ENCODE results near the gene POU5F1.
"Not testable (repeated sequence)": the region's sequence is repeated elsewhere in the genome, so short reads cannot be mapped to it uniquely, and the experiment has no call there.

The POU5F1 gene

GRCh38 chr6:31165064-31165832 lies 5.2 kb downstream of the POU5F1 start:
- not testable (repeated sequence) for DNase-seq

DNA sequence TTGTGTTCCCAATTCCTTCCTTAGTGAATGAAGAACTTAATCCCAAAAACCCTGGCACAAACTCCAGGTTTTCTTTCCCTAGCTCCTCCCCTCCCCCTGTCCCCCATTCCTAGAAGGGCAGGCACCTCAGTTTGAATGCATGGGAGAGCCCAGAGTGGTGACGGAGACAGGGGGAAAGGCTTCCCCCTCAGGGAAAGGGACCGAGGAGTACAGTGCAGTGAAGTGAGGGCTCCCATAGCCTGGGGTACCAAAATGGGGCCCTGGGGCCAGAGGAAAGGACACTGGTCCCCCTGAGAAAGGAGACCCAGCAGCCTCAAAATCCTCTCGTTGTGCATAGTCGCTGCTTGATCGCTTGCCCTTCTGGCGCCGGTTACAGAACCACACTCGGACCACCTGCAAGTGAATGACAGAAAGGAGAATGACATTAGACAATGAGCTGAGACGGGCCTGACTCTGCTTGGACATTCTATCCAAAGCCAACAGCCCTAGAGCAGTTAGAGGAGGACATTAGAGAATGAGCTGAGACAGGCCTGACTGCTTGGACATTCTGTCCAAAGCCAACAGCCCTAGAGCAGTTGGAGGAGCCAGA lies 5.9 kb downstream of the POU5F1 start:
- not testable (repeated sequence) for DNase-seq

GRCh38 chr6:31163922-31164321 lies 6.6 kb downstream of the POU5F1 start:
- no peak for DNase-seq

DNA sequence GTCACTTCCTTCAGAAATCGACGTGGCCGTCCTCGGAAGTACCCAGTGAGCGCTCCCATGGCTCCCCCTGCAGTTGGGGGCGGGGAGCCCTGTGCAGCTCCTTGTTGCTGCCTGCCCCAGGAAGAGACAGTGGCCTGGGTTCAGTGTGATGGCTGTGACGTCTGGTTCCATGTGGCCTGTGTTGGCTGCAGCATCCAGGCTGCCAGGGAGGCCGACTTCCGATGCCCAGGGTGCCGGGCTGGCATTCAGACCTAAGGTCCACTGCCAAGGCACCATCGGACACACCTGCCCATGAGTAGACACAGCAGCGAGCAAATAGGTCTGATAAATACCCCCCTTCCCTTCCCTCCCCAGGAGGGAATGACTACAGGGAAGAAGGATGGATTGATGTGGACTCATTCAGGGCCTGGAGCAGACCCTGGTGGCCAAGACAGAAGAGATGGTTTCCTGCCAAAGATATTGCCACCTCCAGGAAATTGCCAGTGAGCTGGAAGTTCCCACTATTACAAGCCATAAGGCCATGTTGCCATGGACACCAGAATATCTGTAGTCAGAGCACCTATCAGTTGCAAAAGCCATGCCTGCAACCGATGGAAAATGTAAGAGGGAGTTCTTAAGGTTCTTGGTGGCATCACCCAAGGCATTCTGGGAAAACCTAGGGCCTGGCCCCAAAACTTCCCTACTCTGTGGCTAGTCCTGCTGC lies 7.9 kb downstream of the POU5F1 start:
- DNase-seq, result no peak

- DNase-seq, result no peak
Observed at GRCh38 chr6:31161216-31162126, 9.0 kb downstream of the POU5F1 start.

GRCh38 chr6:31158863-31159855 lies 11.3 kb downstream of the POU5F1 start:
- DNase-seq, result peak; percentile 39

DNA sequence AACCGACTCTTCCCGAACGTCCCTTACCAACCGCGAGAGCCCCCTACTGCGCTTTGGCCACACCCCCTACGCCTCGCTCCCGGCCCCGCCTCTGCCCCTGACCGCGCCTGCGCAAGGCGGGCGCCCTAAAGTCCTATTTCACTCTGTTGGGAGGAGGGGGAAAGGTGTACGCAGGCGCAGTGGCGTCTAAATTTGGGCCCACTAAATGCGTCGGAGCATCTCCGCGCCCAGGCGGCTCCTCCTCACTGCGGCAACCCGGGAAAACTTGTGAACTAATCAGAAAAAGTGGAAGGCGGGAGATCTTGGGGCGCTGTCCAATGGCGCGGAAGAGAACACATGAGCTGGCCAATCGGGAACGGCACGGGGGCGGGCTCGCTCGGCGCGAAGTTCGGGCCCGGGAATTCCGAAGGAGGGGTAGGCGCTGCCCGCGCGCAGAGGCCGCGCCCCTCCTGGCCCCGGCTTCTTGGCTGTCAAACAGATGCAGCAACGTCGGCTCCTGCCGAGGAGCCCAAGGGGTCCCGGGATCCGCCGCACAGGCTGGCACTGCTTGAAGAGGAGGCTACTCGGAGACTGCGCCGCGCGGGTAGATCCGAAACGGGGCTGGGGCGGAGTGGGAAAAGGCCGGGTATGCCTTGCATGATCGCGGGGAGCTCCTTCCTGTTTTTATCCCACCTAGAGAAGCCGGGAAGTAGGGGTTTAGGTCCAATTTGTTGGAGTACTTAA lies 12.2 kb downstream of the POU5F1 start, which contains the start of gene TCF19:
TSS of gene TCF19 (plus strand) at position 450 of the 723 bp plus-strand sequence. CDS start 881 bp downstream, outside the sequence.
- peak; percentile 99 for DNase-seq

GRCh38 chr6:31157513-31158139 lies 12.9 kb downstream of the POU5F1 start, which contains the start of gene CCHCR1:
Gene CCHCR1, minus strand, starts transcription at chr6:31157802. Its CDS starts 202 bp downstream, at chr6:31157600.
- DNase-seq, result no peak

- DNase-seq, result no peak
Observed at GRCh38 chr6:31156641-31157040, 13.8 kb downstream of the POU5F1 start.

- DNase-seq, result no peak
Observed at GRCh38 chr6:31154436-31154835, 16.0 kb downstream of the POU5F1 start.

DNA sequence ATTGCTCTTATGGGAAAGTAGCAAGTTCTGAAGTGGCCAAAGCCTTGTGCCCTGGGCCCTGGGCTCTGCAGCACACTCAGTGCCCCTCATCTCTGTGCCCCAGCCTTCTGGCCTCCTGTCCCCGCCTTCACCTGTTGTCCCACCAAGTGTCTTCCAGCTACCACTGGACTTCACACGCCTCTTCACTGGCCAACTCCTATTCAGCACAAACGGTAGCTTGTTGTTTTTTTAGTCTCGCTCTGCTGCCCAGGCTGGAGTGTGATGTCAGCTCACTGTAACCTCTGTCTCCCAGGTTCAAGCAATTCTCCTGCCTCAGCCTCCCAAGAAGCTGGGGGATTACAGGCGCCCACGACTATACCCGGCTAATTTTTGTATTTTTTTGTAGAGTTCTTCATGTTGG lies 17.7 kb downstream of the POU5F1 start:
- DNase-seq, result no peak

- no peak for DNase-seq
Observed at GRCh38 chr6:31149827-31150447, 20.5 kb downstream of the POU5F1 start.

GRCh38 chr6:31145386-31145785 lies 25.1 kb downstream of the POU5F1 start:
- no peak for DNase-seq

DNA sequence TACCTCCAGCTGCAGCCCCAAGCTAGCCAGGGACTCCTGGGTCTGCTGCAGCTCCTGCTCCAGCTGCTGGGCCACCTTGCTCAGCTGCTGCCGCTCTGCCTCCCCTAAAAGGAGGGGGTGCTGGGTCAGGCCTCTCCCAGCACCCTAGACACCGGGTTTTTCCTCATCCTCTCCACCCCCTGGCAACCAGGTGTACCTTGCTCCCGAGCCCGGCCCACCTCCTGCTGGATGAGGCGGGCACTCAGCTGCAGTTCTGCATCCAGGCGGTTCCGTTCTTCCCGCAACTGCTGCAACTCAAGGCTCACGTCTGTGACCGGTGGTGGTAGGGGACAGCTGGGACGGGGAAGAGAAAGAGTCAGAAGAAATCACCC lies 25.5 kb downstream of the POU5F1 start:
- no peak for DNase-seq

DNA sequence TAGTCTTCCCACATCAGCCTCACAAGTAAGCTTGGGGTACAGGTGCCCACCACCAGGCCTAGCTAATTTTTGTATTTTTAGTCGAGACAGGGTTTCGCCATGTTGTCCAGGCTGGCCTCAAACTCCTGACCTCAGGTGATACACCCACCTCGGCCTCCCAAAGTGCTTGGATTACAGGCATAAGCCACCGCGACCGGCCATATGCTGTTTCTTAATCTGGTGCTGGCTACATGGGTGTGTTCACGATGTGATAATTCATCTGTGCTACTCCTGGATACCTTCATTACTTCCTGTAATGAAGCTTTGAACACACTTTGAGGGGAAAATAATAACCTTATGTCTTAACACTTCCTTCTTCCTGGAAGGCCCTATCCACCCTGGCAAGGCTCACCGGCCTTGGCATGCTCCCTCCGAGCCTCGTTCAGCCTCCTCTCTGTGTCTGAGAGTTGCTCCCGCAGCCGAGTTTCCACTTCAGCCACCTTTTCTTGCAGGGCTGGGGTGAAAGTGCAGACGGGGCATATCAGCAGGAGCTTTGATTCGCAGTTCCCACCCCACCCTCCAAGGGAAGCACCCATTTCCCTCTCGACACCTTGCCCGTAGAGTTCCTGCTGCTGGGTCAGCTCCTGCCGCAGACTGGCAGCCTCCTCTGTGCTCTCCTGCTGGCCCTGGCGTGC lies 26.0 kb downstream of the POU5F1 start:
- no peak for DNase-seq

DNA sequence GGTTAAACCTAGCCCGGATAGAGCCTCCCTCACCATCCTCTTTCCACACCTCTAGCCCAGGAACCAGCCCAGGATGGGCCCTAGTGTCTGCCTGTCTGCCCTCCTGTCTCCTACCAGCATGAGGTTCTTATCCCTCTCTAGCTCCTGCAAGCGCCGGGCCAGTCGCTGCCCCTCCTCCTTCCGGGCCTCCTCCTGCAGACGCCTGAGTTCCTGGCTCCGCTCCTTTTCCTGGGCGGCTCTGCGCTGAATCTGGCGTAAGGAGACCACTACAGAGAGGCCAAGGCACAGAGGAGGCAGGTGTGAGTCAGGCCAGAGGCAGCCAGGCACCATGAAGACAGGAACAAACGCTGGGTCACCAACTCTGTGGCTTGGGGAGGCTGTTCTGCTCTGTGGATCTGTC lies 27.3 kb downstream of the POU5F1 start:
- DNase-seq, result no peak

- DNase-seq, result no peak
Observed at GRCh38 chr6:31142361-31142761, 28.1 kb downstream of the POU5F1 start.

- no peak for DNase-seq
Observed at GRCh38 chr6:31140643-31141042, 29.8 kb downstream of the POU5F1 start.

- DNase-seq, result no peak
Observed at GRCh38 chr6:31139599-31139998, 30.9 kb downstream of the POU5F1 start.
